ENCODE data around the gene NTSR1. TPM values are rescaled to one million over a fixed set of nuclear protein-coding genes. Genes with fewer than 3 reads are reported as not detected.
A peak's percentile ranks its signal among the peaks of the same experiment; 100 is the strongest.

NTSR1 gene
- total and polyA plus RNA-seq, 2 of the 13 experiments (the other 11 are each of a cell fraction or from before 2014, with no cell fraction given) = 0.09 to 0.12 TPM

- no peak overlapping the region for H3K27ac ChIP-seq (ENCODE audit: extremely low read length, insufficient read depth, low read length)
- intact Hi-C loops (cut with micrococcal nuclease; ENCODE audit: unreplicated experiment) = no loop called here
- ATAC-seq (no peak), DNase-seq (ENCODE audit: low spot score) (no peak), FAIRE-seq (no peak)
- no TSS peak for BruUV-seq (replicated peaks)
- peaks cover 23 to 86% of the 10 kb centered on the region in 2 experiments for H3K27me3 ChIP-seq (ENCODE audit: control insufficient read depth in 1 of 2, insufficient read depth in 2 of 2, low read length in 2 of 2)
- no peak overlapping the region for H3K9ac ChIP-seq (ENCODE audit: insufficient read depth, low read depth, low read length)
- WGBS (ENCODE audit: low lambda C conversion rate) = 27% methylated on average over 9 of the region's 13 CpGs
- CTCF ChIA-PET (ENCODE audit: low intra/inter-chr PET ratio, low total read pairs) = no interaction called here
- no peaks in the 10 kb centered on the region for H3K79me2 ChIP-seq (ENCODE audit: insufficient read depth, low read length)
- in situ Hi-C loops (cut with HindIII; ENCODE audit: extremely low pct_ligation_motif_present, low pct_unique_long_range_greater_than_20kb) = loop anchor here (25.0 kb wide), 1 partner anchor 274 kb away; no protein-coding TSS in a partner anchor
- H4K20me1 ChIP-seq (ENCODE audit: insufficient read depth, low read length) = no peaks in the 10 kb centered on the region
- POLR2A ChIA-PET = interaction anchor here (0.7 kb wide), 1 partner anchor 8 kb away, joined by 3 read pairs; no protein-coding TSS in a partner anchor
- H2AFZ ChIP-seq (ENCODE audit: low read length) = no peak overlapping the region
- H3K9me3 ChIP-seq (ENCODE audit: low read length) = no peaks in the 10 kb centered on the region
- H3K4me2 ChIP-seq (ENCODE audit: low read depth, low read length) = no peak overlapping the region
- no peak overlapping the region for H3K4me3 ChIP-seq (replicated peaks in 1 of 3; ENCODE audit: insufficient read depth in 1 of 3, low read depth in 2 of 3, low read length in 3 of 3)
- TF ChIP-seq NCOA2 (CRISPR knock-in tag; IDR thresholded peaks at IDR 0.05) = no peak
- TF ChIP-seq ERF (CRISPR knock-in tag; IDR thresholded peaks at IDR 0.05) = no peak
- TF ChIP-seq ZNF552 (CRISPR knock-in tag; IDR thresholded peaks at IDR 0.05; ENCODE audit: borderline replicate concordance) = 0 out of 2 replicates have a peak, but pooled peaks have one; percentile 46
- no peak for TF ChIP-seq KLF6 (CRISPR knock-in tag; IDR thresholded peaks at IDR 0.05)
- no peak for TF ChIP-seq KLF11 (CRISPR knock-in tag; IDR thresholded peaks at IDR 0.05)
- TF ChIP-seq, protein P1, sequence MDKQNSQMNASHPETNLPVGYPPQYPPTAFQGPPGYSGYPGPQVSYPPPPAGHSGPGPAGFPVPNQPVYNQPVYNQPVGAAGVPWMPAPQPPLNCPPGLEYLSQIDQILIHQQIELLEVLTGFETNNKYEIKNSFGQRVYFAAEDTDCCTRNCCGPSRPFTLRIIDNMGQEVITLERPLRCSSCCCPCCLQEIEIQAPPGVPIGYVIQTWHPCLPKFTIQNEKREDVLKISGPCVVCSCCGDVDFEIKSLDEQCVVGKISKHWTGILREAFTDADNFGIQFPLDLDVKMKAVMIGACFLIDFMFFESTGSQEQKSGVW (CRISPR knock-in tag; IDR thresholded peaks at IDR 0.05; ENCODE audit: borderline replicate concordance) = no peak
- TF ChIP-seq, protein P2, sequence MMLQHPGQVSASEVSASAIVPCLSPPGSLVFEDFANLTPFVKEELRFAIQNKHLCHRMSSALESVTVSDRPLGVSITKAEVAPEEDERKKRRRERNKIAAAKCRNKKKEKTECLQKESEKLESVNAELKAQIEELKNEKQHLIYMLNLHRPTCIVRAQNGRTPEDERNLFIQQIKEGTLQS (CRISPR knock-in tag; IDR thresholded peaks at IDR 0.05) = no peak
- TF ChIP-seq, protein P3, sequence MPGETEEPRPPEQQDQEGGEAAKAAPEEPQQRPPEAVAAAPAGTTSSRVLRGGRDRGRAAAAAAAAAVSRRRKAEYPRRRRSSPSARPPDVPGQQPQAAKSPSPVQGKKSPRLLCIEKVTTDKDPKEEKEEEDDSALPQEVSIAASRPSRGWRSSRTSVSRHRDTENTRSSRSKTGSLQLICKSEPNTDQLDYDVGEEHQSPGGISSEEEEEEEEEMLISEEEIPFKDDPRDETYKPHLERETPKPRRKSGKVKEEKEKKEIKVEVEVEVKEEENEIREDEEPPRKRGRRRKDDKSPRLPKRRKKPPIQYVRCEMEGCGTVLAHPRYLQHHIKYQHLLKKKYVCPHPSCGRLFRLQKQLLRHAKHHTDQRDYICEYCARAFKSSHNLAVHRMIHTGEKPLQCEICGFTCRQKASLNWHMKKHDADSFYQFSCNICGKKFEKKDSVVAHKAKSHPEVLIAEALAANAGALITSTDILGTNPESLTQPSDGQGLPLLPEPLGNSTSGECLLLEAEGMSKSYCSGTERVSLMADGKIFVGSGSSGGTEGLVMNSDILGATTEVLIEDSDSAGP (CRISPR knock-in tag; IDR thresholded peaks at IDR 0.05; ENCODE audit: borderline replicate concordance) = no peak
- TF ChIP-seq ISX (CRISPR knock-in tag; conservative IDR thresholded peaks at IDR 0.05) = no peak
- TF ChIP-seq ZNF703 (CRISPR knock-in tag; IDR thresholded peaks at IDR 0.05; ENCODE audit: borderline replicate concordance) = no peak
- TF ChIP-seq, protein P4, sequence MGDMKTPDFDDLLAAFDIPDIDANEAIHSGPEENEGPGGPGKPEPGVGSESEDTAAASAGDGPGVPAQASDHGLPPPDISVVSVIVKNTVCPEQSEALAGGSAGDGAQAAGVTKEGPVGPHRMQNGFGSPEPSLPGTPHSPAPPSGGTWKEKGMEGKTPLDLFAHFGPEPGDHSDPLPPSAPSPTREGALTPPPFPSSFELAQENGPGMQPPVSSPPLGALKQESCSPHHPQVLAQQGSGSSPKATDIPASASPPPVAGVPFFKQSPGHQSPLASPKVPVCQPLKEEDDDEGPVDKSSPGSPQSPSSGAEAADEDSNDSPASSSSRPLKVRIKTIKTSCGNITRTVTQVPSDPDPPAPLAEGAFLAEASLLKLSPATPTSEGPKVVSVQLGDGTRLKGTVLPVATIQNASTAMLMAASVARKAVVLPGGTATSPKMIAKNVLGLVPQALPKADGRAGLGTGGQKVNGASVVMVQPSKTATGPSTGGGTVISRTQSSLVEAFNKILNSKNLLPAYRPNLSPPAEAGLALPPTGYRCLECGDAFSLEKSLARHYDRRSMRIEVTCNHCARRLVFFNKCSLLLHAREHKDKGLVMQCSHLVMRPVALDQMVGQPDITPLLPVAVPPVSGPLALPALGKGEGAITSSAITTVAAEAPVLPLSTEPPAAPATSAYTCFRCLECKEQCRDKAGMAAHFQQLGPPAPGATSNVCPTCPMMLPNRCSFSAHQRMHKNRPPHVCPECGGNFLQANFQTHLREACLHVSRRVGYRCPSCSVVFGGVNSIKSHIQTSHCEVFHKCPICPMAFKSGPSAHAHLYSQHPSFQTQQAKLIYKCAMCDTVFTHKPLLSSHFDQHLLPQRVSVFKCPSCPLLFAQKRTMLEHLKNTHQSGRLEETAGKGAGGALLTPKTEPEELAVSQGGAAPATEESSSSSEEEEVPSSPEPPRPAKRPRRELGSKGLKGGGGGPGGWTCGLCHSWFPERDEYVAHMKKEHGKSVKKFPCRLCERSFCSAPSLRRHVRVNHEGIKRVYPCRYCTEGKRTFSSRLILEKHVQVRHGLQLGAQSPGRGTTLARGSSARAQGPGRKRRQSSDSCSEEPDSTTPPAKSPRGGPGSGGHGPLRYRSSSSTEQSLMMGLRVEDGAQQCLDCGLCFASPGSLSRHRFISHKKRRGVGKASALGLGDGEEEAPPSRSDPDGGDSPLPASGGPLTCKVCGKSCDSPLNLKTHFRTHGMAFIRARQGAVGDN (CRISPR knock-in tag; IDR thresholded peaks at IDR 0.05) = peak; percentile 37; the same call in 1 of the 2 replicates
- no peak for TF ChIP-seq ZNF678 (CRISPR knock-in tag; IDR thresholded peaks at IDR 0.05)
- TF ChIP-seq ZNF510 (CRISPR knock-in tag; IDR thresholded peaks at IDR 0.05; ENCODE audit: low read depth) = no peak
- TF ChIP-seq HNRNPH1 (optimal IDR thresholded peaks at IDR 0.05; ENCODE audit: low read depth, low read length) = no peak
- TF ChIP-seq ZNF75D (CRISPR knock-in tag; IDR thresholded peaks at IDR 0.05; ENCODE audit: borderline replicate concordance) = no peak
- 0 out of 2 replicates have a peak, but pooled peaks have one; percentile 33 for TF ChIP-seq ZNF143 (CRISPR knock-in tag; IDR thresholded peaks at IDR 0.05)
- H3K4me1 ChIP-seq (ENCODE audit: insufficient read depth, low read length) = peaks cover 38% of the 10 kb centered on the region
- H3K36me3 ChIP-seq (replicated peaks in 1 of 2; ENCODE audit: control insufficient read depth in 1 of 2, insufficient read depth in 2 of 2, low read length in 2 of 2) = no peaks in the 10 kb centered on the region
Observed at GRCh38 chr20:62786157-62786556, 77.5 kb downstream of the NTSR1 start.
